KMS-11 (cell line): ENCODE results near the gene GRIN2C.

Experiments used
- H2AFZ ChIP-seq: fragments of 200-600 bp; sonication (generic); 2 replicates; pipeline ENCODE4 v1.6.1; 2016; ENCODE audit warnings: antibody characterized with exemption, mixed run types, low read depth
- H3K27ac ChIP-seq: fragments of 200-600 bp; sonication (generic); 2 replicates; pipeline ENCODE4 v1.6.1; 2016; ENCODE audit warnings: mild to moderate bottlenecking, mixed run types
- H3K27me3 ChIP-seq: fragments of 200-600 bp; sonication (generic); 2 replicates; pipeline ENCODE4 v1.6.1; 2017; ENCODE audit warnings: mild to moderate bottlenecking, low read depth, mixed run types, moderate library complexity; ENCODE audit not compliant: insufficient read depth
- H3K36me3 ChIP-seq: fragments of 200-600 bp; sonication (generic); 2 replicates; pipeline ENCODE4 v1.6.1; 2017; ENCODE audit warnings: mild to moderate bottlenecking, mixed run types; ENCODE audit not compliant: insufficient read depth
- H3K4me1 ChIP-seq: fragments of 200-600 bp; sonication (generic); 2 replicates; pipeline ENCODE4 v1.6.1; 2016; ENCODE audit warnings: mild to moderate bottlenecking, low read depth, mixed run types; ENCODE audit not compliant: poor library complexity, severe bottlenecking
- H3K4me2 ChIP-seq: fragments of 200-600 bp; sonication (generic); 2 replicates; pipeline ENCODE4 v1.7.0; 2016; ENCODE audit warnings: mild to moderate bottlenecking, mixed run types
- H3K4me3 ChIP-seq: fragments of 200-600 bp; sonication (generic); IDR thresholded peaks from 2 replicates; pipeline ENCODE4 v1.6.1; 2017; ENCODE audit warnings: low read depth, low read length, mixed read lengths; ENCODE audit not compliant: insufficient read depth
- H3K79me2 ChIP-seq: fragments of 200-600 bp; sonication (generic); 2 replicates; pipeline ENCODE4 v1.6.1; 2016; ENCODE audit warnings: low read depth, mixed run types; ENCODE audit not compliant: insufficient read depth
- H3K9ac ChIP-seq: fragments of 200-600 bp; sonication (generic); 2 replicates; pipeline ENCODE4 v1.6.1; 2016; ENCODE audit warnings: mild to moderate bottlenecking, mixed run types
- H4K20me1 ChIP-seq: fragments of 200-600 bp; sonication (generic); 2 replicates; pipeline ENCODE4 v1.6.1; 2016; ENCODE audit warnings: mild to moderate bottlenecking, mixed run types; ENCODE audit not compliant: insufficient read depth
- TF ChIP-seq, protein P1 (sequence below): fragments of 200-600 bp; sonication (generic); conservative IDR thresholded peaks from 2 replicates; pipeline ENCODE4 v1.6.1; 2017; ENCODE audit warnings: low read depth, mild to moderate bottlenecking, antibody characterized with exemption, low read length, moderate library complexity, mixed read lengths

GRIN2C gene

DNA sequence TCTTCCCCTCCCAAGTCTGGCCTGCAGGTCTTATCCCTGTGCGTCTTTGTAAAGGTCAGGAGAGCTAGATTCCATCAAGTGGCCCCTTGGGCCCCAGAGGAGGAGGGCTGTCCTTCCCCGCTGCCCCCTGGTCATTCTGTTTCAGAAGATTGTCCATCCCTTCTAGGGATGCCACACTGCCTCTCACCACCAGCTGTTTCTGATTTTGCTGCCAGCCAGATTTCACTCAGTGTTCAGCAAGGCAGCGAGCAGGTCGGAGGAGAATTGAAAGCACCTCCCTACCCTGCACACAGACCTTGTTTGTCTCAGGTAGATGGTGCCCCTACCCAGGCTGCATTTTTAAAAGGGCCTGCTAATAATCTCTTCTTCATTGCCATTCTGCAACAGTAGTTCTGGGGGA lies 61.9 kb downstream of the GRIN2C start:
- Histone ChIP-seq H3K27ac (no peak overlapping the region), H3K27me3 (no peaks in the 10 kb centered on the region), H3K4me3 (no peak overlapping the region), H2AFZ (no peak overlapping the region), H3K36me3 (no peaks in the 10 kb centered on the region), H3K4me2 (no peak overlapping the region), H3K79me2 (no peaks in the 10 kb centered on the region), H4K20me1 (no peaks in the 10 kb centered on the region), H3K4me1 (no peaks in the 10 kb centered on the region), H3K9ac (no peak overlapping the region)
- TF ChIP-seq, protein P1, sequence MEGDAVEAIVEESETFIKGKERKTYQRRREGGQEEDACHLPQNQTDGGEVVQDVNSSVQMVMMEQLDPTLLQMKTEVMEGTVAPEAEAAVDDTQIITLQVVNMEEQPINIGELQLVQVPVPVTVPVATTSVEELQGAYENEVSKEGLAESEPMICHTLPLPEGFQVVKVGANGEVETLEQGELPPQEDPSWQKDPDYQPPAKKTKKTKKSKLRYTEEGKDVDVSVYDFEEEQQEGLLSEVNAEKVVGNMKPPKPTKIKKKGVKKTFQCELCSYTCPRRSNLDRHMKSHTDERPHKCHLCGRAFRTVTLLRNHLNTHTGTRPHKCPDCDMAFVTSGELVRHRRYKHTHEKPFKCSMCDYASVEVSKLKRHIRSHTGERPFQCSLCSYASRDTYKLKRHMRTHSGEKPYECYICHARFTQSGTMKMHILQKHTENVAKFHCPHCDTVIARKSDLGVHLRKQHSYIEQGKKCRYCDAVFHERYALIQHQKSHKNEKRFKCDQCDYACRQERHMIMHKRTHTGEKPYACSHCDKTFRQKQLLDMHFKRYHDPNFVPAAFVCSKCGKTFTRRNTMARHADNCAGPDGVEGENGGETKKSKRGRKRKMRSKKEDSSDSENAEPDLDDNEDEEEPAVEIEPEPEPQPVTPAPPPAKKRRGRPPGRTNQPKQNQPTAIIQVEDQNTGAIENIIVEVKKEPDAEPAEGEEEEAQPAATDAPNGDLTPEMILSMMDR = no peak

DNA sequence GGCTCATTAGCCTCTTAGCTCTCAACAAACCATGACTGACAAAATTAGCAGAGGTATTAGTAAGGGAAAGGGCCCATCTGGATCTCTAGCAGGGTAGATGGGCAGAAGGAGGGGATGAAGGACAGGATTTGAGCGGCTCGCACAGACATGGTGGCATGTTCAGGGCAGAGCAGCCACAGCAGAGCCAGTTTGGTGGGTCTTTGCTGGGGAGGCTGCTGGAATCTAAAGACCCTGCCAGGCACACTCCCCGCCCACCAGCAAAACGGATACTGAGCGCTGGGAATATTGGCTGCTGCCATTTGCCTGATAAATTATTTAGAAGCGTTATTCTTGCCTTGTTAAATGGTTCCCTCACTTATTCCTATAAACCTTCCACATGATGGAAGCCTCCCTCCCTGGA lies 62.8 kb downstream of the GRIN2C start:
- Histone ChIP-seq H3K4me3 (no peak overlapping the region), H3K36me3 (no peaks in the 10 kb centered on the region), H3K27ac (no peak overlapping the region), H3K4me2 (no peak overlapping the region), H3K79me2 (no peaks in the 10 kb centered on the region), H2AFZ (no peak overlapping the region), H3K27me3 (no peaks in the 10 kb centered on the region), H3K4me1 (no peaks in the 10 kb centered on the region), H3K9ac (no peak overlapping the region), H4K20me1 (no peaks in the 10 kb centered on the region)
- TF ChIP-seq, protein P1 = no peak

DNA sequence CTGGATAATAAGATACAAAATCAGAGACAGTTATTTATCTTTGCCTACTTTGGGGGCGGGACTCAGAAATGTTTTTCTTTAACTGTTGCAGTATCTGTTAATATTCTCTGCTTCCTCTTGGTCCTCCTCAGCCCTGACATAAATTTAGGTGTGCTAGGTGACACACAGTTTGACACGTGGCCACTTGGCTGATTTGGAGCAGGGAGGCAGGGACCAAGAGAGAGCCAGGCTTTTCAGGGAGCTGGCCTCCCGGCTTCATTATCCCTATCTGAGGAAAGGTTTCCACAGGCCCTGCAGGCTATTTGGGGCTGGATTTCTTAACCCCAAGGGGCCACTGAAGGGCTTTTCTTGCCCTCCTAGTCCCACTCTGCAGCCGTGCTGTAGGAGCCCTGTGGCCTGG lies 63.5 kb downstream of the GRIN2C start:
- no peaks in the 10 kb centered on the region for H3K27me3 ChIP-seq
- H4K20me1 ChIP-seq = no peaks in the 10 kb centered on the region
- TF ChIP-seq, protein P1 = no peak
- H3K4me2 ChIP-seq = no peak overlapping the region
- H3K79me2 ChIP-seq = no peaks in the 10 kb centered on the region
- H3K27ac ChIP-seq = no peak overlapping the region
- peaks cover 4% of the 10 kb centered on the region for H3K4me1 ChIP-seq
- no peak overlapping the region for H3K9ac ChIP-seq
- no peak overlapping the region for H3K4me3 ChIP-seq
- H3K36me3 ChIP-seq = no peaks in the 10 kb centered on the region
- no peak overlapping the region for H2AFZ ChIP-seq

DNA sequence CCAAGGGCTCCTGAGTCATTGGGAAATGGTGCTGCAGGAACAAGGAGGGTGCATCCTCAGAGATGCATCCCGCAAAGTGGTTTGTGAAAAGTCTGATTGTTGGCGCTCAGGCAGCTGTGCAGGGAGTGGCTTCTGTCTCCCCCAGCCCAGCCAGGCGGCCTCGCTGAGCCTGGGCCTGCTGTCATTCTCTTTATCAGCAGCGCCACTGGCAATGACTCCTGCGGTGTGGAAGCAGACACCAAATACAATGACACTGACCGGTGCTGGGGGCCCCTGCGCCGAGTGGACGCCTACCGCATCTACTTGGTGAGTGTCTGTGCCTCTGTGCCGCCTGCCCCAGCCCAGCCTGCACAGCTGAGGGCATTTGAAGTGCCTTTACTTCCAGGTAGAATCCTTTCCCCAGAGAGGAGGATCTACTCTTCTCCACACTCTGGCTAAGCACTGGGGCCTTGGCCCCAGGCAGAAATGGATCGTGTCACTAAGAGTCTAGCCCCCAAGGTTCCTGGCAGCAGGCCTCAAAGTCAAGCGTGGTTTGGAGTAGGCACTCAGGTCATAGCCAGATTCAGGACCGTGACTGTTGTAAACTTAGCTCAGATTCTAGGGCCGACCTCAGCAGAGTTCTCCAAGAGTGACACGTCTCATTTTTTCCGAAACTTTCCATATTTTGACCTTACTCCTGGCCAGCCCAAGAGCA lies 64.2 kb downstream of the GRIN2C start:
- Histone ChIP-seq H3K4me2 (no peak overlapping the region), H4K20me1 (no peaks in the 10 kb centered on the region)

More for the DNA sequence above, 64.2 kb downstream of the GRIN2C start:
- Histone ChIP-seq H2AFZ (no peak overlapping the region), H3K4me3 (no peak overlapping the region), H3K9ac (no peak overlapping the region), H3K4me1 (peaks cover 5% of the 10 kb centered on the region), H3K36me3 (no peaks in the 10 kb centered on the region), H3K27ac (no peak overlapping the region), H3K79me2 (no peaks in the 10 kb centered on the region), H3K27me3 (no peaks in the 10 kb centered on the region)
- TF ChIP-seq, protein P1 = no peak
